SHP77 (cell line): Measurements from ENCODE around the gene GALNT4.

ENCODE experiments used
- DNase-seq, 2 experiments: peaks; one replicate each; lab custom pipeline; 2025; lab: John Stamatoyannopoulos, UW

Gene GALNT4

GRCh38 chr12:89493670-89494302 lies 30.8 kb downstream of the GALNT4 start:
- DNase-seq: no peak

GRCh38 chr12:89492883-89493282 lies 31.7 kb downstream of the GALNT4 start:
- no peak for DNase-seq

GRCh38 chr12:89490922-89491321 lies 33.7 kb downstream of the GALNT4 start:
- DNase-seq: no peak

GRCh38 chr12:89486264-89486663 lies 38.3 kb downstream of the GALNT4 start:
- DNase-seq: no peak

- DNase-seq: no peak
These were observed 40.1 kb downstream of the GALNT4 start for GRCh38 chr12:89484470-89484869.

GRCh38 chr12:89481213-89481914 lies 43.2 kb downstream of the GALNT4 start:
- no peak for DNase-seq

- DNase-seq: no peak
These were observed 44.6 kb downstream of the GALNT4 start for GRCh38 chr12:89479982-89480381.

- DNase-seq: no peak
These were observed 46.8 kb downstream of the GALNT4 start for GRCh38 chr12:89477633-89478279.

- DNase-seq: no peak
These were observed 47.5 kb downstream of the GALNT4 start for GRCh38 chr12:89476904-89477595.

GRCh38 chr12:89476232-89476631 lies 48.4 kb downstream of the GALNT4 start:
- no peak for DNase-seq

GRCh38 chr12:89475203-89475990 lies 49.2 kb downstream of the GALNT4 start:
- DNase-seq: no peak

- DNase-seq: no peak
These were observed 50.0 kb downstream of the GALNT4 start for GRCh38 chr12:89474615-89475014.
